ENCODE data around the gene SEC61B.

SEC61B gene

DNA sequence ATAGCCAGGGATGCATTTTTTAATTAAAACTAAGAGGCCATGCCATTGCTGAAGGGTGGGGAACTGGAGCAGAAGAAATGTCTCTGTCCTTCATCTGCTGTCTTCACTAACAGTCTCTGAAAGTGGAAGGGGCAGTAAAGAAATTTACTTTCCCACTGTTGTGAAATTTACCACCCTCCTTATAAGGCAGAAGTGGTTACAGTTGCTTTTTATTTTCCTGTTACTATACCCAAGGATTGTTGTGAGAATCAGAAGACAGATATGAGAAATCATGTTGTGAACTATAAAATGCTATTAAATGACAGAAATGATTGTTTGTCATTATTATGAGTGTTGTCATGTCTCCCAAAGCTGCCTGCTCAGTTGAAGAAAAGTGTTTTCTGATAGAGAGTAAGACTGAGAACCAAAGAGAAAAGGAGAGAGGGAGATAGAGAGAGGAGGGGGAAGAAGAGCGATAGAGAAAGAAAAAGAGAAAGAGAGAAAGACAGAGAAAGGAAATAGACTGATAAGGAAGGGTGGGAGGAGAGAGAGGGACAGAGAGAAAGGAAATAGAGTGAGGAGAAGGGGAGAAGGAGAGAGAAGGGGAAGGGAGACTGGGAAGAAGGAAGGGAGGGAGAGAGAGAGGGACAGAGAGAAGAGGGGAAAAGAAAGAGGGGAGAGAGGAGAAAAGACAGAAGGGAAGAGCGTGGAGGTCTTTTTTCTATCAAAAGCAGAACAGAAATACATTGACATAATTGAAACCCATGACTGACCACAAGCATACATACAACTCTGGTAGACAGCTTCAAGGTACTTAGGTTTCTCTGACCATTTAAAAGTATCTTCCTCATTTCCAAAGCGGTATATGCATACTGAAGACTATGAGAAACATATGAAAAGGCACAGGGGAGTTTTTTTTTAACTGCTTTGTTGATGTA lies 22.5 kb downstream of the SEC61B start:
- H3K4me3 Mint-ChIP-seq = no peak overlapping the region
- no peaks in the 10 kb centered on the region for H3K27me3 Mint-ChIP-seq
- H3K36me3 Mint-ChIP-seq = peaks cover 9% of the 10 kb centered on the region
- H3K27ac Mint-ChIP-seq = no peak overlapping the region
- H3K9me3 Mint-ChIP-seq = no peaks in the 10 kb centered on the region
- peaks cover under 1% of the 10 kb centered on the region for H3K4me1 Mint-ChIP-seq

DNA sequence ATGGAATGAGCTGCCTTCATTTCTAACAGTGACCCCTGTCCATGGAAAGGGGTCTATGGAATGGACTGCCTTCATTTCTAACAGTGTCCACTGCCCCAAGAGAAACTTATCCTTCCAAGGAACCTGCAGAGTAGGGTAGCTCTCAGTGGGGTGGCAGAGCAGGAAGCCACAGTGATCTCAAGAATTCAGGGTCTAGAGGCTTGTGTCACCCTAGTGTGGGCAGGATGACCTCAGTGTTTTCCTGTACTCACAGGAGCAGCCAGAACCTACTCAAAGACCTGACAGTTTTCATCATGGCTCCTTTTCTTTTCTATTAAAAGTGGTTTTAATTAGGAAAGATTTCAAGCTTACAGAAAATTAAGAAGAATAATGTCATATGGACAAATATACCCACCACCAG lies 27.5 kb downstream of the SEC61B start:
- H3K4me1 Mint-ChIP-seq = peaks cover 24% of the 10 kb centered on the region
- H3K4me3 Mint-ChIP-seq = no peak overlapping the region
- H3K27me3 Mint-ChIP-seq = no peaks in the 10 kb centered on the region
- H3K36me3 Mint-ChIP-seq = no peaks in the 10 kb centered on the region
- H3K27ac Mint-ChIP-seq = no peak overlapping the region
- no peaks in the 10 kb centered on the region for H3K9me3 Mint-ChIP-seq

DNA sequence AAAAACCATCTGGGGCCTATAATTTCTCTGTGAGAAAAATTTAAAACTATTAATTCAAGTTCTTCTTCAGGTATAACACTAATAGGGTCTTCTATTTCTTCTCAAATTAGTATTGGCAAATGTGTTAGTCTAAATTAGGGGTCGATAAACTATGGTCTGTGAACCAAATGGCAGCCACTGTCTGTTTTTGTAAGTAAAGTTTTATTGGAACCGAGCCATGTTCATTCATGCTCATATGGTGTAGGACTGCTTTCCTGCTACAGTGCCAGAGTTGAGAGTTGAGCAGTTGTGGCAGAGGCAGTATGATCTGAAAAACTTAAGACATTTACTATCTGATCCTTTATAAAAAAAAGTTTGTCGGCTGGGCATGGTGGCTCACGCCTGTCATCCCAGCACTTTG lies 29.1 kb downstream of the SEC61B start:
- Mint-ChIP-seq H3K4me1 (peaks cover 32% of the 10 kb centered on the region), H3K27ac (no peak overlapping the region), H3K27me3 (no peaks in the 10 kb centered on the region), H3K4me3 (no peak overlapping the region), H3K36me3 (no peaks in the 10 kb centered on the region), H3K9me3 (no peaks in the 10 kb centered on the region)

DNA sequence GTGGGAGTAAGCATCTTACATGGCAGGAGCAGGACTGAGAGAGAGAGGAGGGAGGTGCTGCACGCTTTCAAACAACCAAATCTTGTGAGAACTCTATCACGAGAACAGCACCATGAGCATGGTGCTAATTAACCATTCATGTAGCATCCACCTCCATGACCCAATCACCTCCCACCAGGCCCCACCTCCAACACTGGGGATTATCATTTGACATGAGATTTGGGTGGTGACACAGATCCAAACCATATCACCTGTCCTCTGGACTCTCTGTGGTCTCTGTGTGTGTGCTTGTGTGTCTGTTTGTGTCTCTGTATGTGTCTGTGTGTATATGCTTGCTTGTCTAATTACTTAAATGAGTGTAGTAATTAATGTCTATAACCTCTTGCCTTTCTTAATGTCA lies 31.1 kb downstream of the SEC61B start:
- Mint-ChIP-seq H3K4me3 (peak overlapping the region; percentile 65), H3K36me3 (no peaks in the 10 kb centered on the region), H3K27me3 (no peaks in the 10 kb centered on the region), H3K4me1 (peaks cover 32% of the 10 kb centered on the region), H3K27ac (peak overlapping the region; percentile 81), H3K9me3 (no peaks in the 10 kb centered on the region)

DNA sequence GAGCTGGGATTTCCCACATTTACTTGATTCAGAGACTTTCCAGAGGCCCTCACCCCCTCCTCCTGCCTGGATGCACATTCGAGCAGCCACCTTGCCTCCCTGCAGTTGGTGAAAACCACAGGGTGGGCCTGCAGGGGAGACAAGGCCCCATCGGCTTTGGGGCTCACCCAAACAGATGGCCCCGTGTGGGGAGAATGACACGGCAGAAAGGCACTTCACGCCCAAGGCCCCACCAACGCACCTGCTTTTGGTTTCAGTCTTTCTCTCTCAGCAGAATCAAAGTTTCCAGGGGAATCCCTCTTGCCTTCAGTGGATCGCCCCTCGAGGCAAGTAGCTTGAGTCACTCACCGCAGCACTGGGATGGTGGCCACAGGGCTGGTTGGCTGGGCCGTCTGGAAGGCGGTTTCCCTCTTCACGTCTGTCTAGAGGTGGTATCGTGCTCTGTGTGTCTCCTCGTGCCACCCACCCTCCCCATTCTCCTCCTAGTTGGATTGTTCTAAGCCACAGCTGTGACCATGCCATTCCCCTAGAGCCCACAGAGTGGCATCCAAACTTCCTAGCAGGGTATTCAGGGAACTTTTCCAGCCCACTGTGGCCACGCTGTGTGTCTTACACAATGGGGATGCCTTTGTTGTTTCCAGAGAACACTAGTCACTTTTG lies 31.8 kb downstream of the SEC61B start:
- Mint-ChIP-seq H3K4me1 (peaks cover 32% of the 10 kb centered on the region), H3K27ac (peak overlapping the region; percentile 81), H3K4me3 (peak overlapping the region; percentile 65), H3K36me3 (no peaks in the 10 kb centered on the region), H3K9me3 (no peaks in the 10 kb centered on the region), H3K27me3 (no peaks in the 10 kb centered on the region)

DNA sequence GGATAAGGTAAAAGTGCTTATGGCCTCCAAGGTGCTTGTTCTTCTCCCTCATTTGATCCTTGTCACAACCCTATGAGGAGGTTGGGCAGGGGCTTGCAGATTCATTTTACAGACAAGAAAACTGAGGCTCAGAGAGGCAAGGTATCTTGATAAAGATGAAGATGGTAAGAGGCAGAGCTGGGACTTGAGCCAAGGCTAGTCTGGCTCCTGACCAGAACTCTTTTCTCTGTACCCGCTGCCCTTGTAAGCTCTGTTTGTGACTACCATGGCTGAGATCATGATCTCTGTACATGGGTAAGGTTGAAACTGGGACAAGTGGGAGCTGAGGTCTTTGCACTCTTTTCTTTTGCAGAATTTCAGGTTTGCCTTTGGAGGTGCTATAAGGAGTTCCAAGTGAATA lies 33.6 kb downstream of the SEC61B start:
- no peaks in the 10 kb centered on the region for H3K27me3 Mint-ChIP-seq
- H3K4me1 Mint-ChIP-seq = peaks cover 32% of the 10 kb centered on the region
- no peaks in the 10 kb centered on the region for H3K36me3 Mint-ChIP-seq
- H3K4me3 Mint-ChIP-seq = no peak overlapping the region
- H3K9me3 Mint-ChIP-seq = no peaks in the 10 kb centered on the region
- H3K27ac Mint-ChIP-seq = no peak overlapping the region

DNA sequence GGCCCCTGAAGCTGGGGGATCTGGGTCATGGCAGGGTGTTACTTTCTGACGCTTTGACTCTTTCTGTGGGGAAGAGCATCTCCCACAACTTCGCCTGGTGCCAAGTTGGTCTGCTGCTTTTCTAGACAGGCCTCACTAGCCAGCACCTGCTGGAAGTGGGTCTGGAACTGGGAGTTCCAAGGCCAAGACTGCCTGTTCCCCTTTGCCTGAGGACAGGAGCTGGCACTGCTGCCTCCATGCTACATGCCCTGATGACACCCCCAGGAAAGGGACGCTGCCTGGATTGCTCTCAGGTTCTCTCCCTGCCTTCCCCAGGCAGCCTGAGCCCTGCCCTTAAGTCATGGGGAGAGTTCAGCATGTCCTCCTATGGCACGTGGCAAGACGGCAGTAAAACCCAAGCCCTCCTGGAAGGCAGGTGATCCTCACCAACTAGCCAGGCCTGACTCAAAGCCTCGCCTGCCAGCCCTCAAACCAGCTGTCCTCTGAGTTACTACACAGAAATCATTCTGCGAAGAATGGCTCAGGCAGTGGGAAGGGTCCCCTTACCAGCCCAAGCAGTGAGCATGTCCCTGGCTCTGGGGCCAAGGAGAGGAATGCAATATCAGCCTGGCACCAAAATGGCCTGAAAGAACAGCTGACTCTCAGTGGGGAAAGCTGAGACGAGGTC lies 35.8 kb downstream of the SEC61B start:
- H3K27ac Mint-ChIP-seq = no peak overlapping the region
- peaks cover 31% of the 10 kb centered on the region for H3K4me1 Mint-ChIP-seq
- no peak overlapping the region for H3K4me3 Mint-ChIP-seq
- no peaks in the 10 kb centered on the region for H3K9me3 Mint-ChIP-seq
- H3K27me3 Mint-ChIP-seq = no peaks in the 10 kb centered on the region
- no peaks in the 10 kb centered on the region for H3K36me3 Mint-ChIP-seq

DNA sequence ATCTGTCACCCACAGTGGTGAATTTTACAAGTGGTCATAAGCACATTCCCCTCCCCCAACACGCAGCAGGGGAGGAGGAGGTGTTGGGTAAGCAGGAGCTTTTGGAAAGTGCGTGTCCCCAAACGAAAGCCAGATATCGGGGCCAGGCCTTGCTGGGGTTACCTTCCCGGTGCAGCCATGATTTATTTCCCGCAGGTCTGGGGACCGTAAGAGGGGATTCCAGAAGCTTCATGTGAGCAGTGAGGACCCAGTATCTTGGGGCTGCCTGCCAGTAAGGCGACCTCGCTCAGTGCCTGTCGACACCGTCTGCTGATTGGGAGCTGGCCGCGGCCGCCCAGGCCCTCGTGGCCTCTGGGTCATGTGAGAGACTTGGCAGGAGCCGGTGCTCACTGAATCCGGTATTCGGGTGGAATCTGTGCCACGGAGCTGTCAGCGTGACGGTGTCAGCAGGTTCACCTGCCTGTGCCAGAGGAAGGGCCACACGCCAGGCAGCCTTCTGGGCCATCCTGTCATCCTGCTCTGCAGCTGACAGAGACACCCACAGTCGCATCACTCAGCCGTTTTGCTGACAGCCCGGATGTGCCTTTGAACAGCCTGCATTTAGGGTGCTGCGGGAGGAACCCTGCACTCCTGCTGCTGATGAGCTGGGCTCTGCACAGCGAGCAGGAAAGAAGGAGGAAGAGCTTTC lies 37.3 kb downstream of the SEC61B start:
- no peaks in the 10 kb centered on the region for H3K36me3 Mint-ChIP-seq
- no peaks in the 10 kb centered on the region for H3K9me3 Mint-ChIP-seq
- no peak overlapping the region for H3K27ac Mint-ChIP-seq
- H3K4me1 Mint-ChIP-seq = peaks cover 19% of the 10 kb centered on the region
- H3K27me3 Mint-ChIP-seq = no peaks in the 10 kb centered on the region
- peak overlapping the region; percentile 32 for H3K4me3 Mint-ChIP-seq

DNA sequence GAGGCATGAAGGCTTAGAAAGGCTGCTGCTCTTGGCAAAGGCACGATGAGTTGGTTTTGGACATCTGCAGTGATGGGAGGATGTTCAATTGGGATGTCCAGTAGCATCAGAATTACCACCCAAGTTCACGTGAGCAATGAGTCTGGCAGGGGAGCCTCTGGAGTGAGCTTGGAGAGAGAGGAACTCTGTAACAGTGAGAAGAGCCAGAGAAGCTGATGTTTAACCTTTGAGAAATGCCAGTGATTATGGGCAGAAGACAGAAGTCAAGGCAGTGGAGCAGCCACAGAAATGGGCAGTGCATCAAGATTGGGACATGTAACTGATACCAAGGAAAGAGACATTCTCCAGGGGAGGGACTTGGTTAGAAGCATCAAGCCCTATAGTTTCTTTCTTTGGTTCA lies 39.8 kb downstream of the SEC61B start:
- no peak overlapping the region for H3K27ac Mint-ChIP-seq
- H3K4me3 Mint-ChIP-seq = no peak overlapping the region
- no peaks in the 10 kb centered on the region for H3K36me3 Mint-ChIP-seq
- H3K27me3 Mint-ChIP-seq = no peaks in the 10 kb centered on the region
- H3K9me3 Mint-ChIP-seq = no peaks in the 10 kb centered on the region
- H3K4me1 Mint-ChIP-seq = peaks cover 20% of the 10 kb centered on the region

DNA sequence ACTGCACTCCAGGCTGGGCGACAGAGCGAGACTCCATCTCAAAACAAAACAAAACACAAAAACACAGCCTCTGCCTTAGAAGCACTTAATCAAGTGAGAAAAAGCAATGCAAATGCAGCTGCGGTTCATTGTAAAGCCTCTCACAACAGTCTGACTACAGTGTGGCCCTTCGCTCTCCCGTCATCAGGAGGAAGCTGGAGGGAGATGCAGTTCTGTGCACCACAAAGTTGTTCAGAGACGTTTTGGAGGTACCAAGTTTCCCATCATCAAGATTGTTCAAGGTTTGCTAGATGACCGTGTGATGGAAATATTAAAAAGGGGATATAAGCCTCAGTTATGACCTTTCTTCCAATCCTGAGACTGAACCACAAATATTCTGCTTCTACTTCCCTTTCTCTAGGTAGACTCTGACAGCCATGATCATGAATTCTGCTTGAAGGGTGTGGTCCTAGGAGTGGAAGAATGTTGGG lies 40.9 kb downstream of the SEC61B start:
- no peaks in the 10 kb centered on the region for H3K9me3 Mint-ChIP-seq
- H3K36me3 Mint-ChIP-seq = no peaks in the 10 kb centered on the region
- no peak overlapping the region for H3K27ac Mint-ChIP-seq
- H3K4me3 Mint-ChIP-seq = no peak overlapping the region
- H3K4me1 Mint-ChIP-seq = peaks cover 23% of the 10 kb centered on the region
- H3K27me3 Mint-ChIP-seq = no peaks in the 10 kb centered on the region

DNA sequence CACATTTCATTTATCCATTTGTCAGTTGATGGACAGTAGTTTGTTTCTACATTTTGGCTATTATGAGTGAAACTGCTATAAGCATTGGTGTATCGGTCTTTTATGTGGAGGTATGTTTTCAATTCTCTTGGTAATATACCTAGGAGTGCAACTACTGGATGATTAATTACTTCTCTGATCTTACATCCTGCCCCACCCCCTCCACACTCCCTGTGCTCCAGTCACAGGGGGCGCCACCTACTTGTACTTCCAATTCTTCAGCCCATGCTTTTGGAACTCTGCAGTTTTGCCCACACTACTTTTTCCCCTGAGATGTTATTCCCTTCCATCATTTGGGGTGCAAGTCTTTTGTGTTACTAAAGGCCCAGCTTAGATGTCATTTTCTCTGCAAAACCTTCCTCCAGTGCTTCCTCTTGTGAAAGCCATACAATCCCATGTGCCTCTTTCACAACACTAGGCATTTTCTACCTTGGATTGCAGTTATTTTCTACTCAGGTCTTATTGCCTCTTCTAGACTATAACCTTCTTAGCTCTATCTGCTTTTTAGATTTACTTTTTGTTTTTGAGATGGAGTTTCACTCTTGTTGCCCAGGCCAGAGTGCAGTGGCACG lies 42.1 kb downstream of the SEC61B start:
- Mint-ChIP-seq H3K27me3 (no peaks in the 10 kb centered on the region), H3K36me3 (no peaks in the 10 kb centered on the region), H3K9me3 (no peaks in the 10 kb centered on the region), H3K4me1 (peaks cover 23% of the 10 kb centered on the region), H3K27ac (peak overlapping the region; percentile 57), H3K4me3 (no peak overlapping the region)

DNA sequence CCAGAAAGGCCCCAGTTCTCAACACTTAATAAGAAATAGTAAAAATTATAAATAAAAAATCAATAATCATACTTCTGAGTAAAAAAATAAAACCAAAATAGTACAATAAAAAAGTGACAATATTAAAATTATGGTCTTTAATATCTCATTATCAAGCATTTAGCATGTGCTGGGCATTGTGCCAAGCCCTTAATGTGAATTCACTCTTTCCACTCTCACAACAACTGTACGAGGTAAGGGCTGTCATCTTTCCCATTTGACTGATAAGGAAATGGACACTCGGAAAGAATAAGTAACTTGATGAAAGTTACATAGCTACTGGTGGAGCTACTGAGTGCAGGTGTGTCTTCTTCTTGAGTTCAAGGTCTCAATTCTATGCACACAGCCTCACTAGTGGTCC lies 43.6 kb downstream of the SEC61B start:
- no peak overlapping the region for H3K4me3 Mint-ChIP-seq
- H3K4me1 Mint-ChIP-seq = peaks cover 17% of the 10 kb centered on the region
- H3K27ac Mint-ChIP-seq = no peak overlapping the region
- no peaks in the 10 kb centered on the region for H3K36me3 Mint-ChIP-seq
- H3K9me3 Mint-ChIP-seq = no peaks in the 10 kb centered on the region
- no peaks in the 10 kb centered on the region for H3K27me3 Mint-ChIP-seq

DNA sequence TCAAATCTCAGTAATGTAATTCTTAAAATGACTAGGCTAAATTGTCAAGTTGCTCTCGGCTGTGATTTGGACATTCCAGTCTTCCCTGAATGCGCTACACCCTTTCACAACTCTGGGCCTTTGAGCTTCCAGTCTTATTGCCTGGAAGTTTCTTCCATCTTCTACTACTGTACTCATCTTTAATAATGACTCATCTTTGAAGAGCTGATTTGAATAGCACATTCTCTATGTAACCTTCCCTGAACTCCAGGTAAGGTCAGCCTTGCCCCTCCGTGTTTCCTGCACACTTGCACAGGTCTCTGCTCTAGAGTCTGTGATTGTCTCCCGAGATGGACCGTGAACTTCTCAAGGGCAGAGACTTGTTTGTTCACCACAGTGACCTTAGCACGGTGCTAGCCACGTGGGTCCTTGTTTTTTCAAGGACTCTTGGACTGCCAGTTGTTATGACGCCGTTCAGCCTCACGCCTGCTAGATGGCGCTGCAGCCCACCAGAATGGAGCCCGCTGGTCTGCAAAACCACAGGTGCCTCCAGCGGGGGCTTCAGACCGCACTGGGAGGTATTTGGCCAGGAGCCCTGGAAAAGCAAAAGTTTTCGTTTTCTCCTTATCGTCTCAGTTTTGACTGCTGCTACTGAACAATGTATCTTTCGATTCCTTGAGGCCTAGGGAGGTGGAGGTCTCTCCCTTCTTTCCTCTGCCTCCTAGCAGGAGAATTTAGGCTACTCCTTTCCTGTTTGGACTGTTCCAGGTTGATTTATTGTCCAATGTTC lies 44.4 kb downstream of the SEC61B start:
- Mint-ChIP-seq H3K27ac (peak overlapping the region; percentile 1), H3K4me1 (peaks cover 17% of the 10 kb centered on the region), H3K36me3 (no peaks in the 10 kb centered on the region), H3K9me3 (no peaks in the 10 kb centered on the region), H3K27me3 (no peaks in the 10 kb centered on the region), H3K4me3 (peak overlapping the region; percentile 37)

DNA sequence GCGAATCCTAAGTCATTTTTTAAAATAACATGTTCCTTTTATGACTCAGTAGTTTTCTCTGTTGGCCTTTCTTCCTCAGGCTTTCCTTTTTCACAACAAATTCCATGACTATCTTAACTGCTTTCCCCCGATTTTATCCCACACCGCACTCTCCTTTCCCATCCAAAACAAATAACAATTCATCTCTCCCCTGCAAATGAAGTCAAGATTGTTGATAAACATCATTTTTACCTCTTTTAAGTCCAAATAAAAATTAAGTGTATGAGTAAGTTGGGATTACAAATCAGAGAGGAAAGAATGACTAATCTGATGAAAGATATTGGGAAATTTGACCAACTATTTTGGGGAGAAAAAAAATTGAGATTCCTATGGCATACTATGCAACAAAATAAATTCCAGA lies 47.3 kb downstream of the SEC61B start:
- no peaks in the 10 kb centered on the region for H3K36me3 Mint-ChIP-seq
- no peaks in the 10 kb centered on the region for H3K9me3 Mint-ChIP-seq
- H3K4me3 Mint-ChIP-seq = no peak overlapping the region
- H3K27me3 Mint-ChIP-seq = peaks cover 3% of the 10 kb centered on the region
- H3K27ac Mint-ChIP-seq = no peak overlapping the region
- peaks cover 14% of the 10 kb centered on the region for H3K4me1 Mint-ChIP-seq

Data from activated naive CD4-positive, alpha-beta T cell treated with anti-CD3 and anti-CD28 coated beads, Interleukin-2, amount 50 U/mL, for 24 hours (primary cell).